Measurements from ENCODE around the gene VAMP8.
A peak's percentile ranks its signal among the peaks of the same experiment; 100 is the strongest.

GRCh38 chr2:85602476-85603234, 25.3 kb downstream of the VAMP8 start, which contains the start of gene TMEM150A:
- TF ChIP-seq CTCF (IDR thresholded peaks at IDR 0.05) (peak; percentile 38), ZFX (IDR thresholded peaks at IDR 0.05; ENCODE audit: borderline replicate concordance) (no peak)

Data from 22Rv1 (cell line).